SIG-M5 treated with dmso at 0.1 percent for 504 hours (cell line): ENCODE results near the gene PRKACA.

ENCODE experiments used
- DNase-seq: peaks from one replicate; lab custom pipeline; 2025; ENCODE audit not compliant: unreplicated experiment; lab: John Stamatoyannopoulos, UW

The PRKACA gene

DNA sequence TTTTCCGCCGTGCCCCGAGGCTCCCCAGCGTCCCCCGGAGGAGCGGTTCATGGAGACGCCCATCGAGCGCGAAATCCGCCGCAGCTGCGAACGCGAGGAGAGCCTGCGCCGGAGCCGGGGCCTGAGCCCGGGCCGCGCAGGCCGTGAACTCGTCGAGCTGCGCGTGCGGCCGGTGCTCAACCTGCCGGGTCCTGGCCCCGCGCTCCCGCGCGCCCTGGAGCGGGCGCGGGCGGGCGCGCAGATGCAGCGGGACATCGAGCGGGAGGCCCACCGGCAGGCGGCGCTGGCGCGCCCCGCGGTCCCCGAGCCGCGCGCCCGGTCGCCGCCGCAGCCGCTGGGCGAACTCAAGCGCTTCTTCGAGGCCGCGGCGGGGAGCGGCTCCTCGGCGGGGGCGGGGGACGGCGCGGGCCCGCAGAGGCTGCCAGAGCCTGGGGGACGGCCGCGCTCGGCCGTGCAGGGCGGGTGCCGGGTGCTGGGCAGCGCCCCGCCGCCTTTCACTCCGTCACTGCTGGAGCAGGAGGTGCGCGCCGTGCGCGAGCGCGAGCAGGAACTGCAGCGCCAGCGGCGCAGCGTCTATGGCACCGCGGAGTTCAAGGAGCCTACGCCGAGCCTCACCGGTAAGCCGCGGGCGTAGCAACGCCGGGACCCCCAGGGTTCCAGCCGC is 44.2 kb downstream of the PRKACA start:
- DNase-seq = peak; percentile 66

DNA sequence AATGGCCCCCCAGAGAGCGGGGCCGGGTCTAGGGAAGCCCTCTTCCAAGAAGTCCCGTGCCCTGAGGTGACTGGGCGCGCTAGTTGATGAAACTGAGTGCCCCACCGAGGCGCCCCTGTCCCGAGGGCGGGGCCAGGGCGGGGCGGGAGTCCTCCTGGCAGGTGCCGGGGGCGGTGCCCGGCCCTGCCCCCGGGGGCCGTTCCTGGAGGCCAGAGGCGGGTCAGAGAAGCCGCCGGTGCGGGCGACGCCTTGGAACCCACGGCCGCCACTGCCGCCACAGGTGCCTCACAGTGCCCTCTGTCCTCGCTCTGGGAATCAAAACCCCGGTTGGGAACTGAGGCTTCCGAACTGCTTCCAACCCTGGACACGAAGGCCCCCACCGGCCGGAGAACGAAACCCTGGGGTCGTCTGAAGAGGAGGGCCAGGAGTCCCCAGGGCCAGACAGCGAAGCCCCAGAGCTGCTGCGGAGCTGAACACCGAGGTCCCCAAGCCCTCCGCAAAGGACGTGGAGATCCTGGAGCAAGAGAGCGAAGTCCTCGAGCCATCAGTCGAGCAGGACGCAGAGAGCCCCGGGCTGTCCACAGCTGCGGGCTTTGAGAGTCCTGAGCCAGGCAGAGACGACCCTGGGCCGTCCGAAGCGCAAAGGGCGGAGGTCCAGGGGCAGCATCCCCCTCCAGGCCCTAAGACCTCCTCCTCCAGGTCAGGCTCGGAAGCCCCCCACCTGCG is 44.9 kb downstream of the PRKACA start, which contains the start of gene MISP3:
MISP3 (plus strand) TSS at position 252 of the 726 bp plus-strand sequence. CDS start 524 bp downstream, outside the sequence.
- DNase-seq = no peak

DNA sequence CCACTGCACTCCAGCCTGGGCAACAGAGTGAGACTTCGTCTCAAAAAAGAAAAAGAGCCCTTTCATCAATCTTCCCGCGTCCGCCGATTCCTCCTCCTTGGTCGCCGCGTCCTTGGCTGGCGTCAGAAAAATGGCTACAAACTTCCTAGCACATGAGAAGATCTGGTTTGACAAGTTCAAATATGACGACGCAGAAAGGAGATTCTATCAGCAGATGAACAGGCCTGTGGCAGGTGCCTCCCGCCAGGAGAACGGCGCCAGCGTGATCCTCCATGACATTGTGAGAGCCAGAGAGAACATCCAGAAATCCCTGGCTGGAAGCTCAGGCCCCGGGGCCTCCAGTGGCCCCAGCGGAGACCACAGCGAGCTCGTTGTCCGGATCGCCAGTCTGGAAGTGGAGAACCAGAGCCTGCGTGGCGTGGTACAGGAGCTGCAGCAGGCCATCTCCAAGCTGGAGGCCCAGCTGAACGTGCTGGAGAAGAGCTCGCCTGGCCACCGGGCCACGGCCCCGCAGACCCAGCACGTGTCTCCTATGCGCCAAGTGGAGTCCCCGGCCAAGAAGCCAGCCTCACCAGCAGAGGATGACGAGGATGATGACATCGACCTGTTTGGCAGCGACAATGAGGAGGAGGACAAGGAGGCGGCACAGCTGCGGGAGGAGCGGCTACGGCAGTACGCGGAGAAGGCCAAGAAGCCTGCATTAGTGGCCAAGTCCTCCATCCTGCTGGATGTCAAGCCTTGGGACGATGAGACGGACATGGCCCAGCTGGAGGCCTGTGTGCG is 47.1 kb downstream of the PRKACA start:
- no peak for DNase-seq

DNA sequence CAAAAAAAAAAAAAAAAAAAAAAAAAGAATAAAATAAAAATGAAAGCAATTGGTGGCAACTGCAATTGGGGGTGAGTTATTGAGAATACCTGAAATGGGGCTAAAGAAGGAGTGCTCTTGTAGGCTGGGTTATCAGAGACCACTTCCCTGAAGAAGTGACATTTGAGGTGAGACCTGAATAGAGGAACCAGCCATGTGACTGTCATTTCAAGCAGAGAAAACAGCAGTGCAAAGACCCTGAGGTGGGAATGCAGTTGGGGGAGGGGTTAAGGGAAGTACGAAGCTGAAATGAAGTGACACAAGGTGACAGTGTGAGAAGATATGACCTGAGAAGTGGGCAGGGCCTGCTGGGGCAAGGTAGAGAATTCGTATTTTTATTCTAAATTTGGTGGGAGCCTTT is 51.4 kb downstream of the PRKACA start:
- DNase-seq = no peak

DNA sequence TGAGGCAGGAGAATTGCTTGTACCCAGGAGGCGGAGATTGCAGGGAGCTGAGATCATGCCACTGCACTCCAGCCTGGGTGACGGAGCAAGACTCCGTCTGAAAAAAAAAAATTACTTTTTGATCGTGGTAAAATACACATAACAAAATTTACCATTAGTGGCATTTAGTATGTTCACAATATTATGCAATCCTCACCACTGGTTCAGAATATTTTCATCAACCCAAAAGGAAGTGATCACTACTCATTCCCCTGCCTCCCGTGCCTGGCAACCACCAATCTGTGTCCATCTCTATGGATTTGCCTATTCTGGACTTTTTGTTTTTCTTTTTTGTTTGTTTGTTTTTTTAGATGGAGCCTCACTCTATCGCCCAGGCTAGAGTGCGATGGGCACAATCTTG is 54.5 kb downstream of the PRKACA start:
- DNase-seq = no peak

DNA sequence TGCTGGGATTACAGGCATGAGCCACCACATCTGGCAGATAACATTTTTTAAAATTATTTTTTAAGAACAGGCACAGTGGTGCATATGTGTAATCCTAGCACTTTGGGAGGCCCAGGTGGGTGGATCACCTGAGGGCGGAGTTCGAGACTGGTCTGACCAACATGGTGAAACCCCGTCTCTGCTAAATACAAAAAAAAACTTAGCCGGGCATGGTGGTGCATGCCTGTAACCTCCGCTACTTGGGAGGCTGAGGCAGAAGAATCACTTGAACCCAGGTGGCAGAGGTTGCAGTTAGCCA is 55.1 kb downstream of the PRKACA start:
- DNase-seq = no peak

DNA sequence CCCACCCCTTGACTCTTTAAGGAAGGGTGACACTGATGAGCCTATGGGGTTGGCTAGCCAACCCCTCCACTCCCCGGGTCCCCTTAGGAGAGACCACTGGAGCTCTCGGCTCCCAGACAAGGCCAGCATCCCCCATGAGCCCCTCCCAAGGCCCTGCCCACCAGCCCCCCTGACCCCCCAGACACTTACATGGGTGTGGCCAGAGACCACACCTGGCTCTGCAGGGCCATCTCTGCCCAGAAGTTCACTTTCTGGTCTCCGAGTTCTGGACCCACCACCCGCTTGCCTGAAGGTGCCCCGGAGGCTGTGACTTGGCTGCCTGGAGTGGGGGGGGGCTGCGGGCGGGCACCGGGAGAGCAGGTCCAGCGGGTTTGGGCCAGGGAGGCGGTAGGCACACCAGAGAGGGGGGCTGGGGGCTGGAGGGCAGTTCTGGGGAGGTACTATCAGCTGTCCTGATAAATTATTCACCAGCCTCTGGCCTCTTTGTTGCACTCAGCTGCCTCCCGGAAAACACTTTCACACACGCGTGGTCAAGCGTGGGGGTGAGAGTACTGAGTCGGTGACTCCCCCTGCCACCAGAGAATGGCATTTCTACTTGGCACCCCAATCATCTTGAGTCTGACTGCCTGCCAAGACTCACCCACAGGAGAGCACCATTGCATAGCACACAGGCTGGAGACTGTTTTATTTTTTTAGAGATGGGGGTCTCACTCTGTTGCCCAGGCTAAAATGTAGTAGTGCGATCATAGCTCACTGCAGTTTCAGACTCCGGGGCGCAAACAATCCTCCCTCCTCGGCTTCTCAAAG is 55.6 kb downstream of the PRKACA start, which contains the start of gene PALM3:
PALM3 (minus strand) TSS at position 326 of the 807 bp plus-strand sequence; CDS start at position 230, 96 bp downstream.
- DNase-seq = no peak

DNA sequence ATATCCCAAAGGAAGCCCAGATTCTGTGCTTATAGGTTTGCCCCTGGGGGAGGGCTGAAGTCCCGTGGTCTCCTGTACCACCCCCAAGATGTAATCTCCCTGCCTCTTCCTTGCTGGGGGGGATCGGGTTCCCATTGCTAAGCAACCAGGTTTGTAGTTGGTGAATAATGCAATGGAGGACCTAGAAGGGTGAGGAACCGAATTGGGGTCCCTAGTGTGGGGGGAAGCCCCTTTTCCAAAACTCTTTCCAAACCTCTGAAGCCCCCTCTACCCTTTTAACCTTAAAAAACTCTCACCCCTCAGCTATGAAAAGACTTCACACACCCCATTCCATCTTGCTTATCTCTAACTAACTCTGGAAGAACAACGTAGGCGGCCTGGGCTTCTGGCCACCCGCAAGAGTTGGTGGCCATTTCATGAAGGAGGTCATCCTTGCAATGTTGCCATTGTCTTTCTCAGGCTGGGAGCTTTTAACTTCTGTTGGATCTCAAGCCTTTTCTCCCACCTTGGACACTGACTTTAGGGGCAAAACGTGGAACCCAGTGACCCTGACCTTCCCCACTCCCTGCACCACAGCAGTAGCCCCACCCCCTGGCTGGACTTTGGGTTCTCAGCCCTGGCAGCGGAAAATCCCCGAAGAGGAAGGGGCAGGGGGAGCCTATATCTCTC is 56.3 kb downstream of the PRKACA start:
- DNase-seq = no peak

DNA sequence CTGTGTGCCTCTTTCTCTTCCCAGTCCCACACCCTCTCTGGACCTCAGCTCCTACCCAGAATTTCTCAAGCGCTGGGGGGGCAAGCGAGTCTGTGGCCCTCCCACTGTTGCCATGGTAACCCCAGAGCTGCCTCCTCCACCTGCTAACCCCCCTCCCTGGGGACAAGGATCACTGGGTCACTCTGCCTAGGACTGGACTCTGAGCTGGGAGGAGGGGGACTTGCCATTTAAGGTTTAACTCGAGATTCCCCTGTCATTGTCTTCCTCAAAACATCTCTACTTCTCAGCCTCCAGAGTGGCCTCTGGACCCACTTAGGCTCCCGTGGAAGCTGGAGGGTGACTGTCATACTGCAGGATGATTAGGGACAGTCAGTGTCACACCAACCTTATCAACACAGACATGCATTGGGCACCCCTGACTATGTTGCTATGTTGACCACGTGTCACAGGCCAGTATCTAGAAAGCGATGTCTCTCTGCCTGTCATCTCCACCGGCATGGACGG is 57.9 kb downstream of the PRKACA start:
- DNase-seq = no peak

DNA sequence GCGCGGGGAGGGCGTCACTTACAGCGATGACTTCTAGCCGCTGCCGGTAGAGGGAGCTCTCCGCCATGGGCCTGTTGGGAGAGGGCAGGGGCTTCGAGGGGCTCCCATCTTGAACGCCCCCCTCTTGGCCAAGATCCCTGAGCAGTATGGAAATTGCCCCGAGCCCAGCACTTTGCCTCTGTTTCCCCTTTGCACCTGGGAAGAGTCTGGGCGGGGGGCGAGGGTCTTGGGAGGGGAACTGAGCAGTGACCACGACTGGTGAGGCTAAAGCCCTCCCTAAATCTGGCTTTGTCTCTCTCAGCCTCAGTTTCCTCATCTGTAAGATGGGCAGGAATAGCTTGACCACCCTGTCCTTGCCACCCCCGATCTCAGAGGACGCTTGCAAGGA is 58.5 kb downstream of the PRKACA start:
- DNase-seq = no peak

DNA sequence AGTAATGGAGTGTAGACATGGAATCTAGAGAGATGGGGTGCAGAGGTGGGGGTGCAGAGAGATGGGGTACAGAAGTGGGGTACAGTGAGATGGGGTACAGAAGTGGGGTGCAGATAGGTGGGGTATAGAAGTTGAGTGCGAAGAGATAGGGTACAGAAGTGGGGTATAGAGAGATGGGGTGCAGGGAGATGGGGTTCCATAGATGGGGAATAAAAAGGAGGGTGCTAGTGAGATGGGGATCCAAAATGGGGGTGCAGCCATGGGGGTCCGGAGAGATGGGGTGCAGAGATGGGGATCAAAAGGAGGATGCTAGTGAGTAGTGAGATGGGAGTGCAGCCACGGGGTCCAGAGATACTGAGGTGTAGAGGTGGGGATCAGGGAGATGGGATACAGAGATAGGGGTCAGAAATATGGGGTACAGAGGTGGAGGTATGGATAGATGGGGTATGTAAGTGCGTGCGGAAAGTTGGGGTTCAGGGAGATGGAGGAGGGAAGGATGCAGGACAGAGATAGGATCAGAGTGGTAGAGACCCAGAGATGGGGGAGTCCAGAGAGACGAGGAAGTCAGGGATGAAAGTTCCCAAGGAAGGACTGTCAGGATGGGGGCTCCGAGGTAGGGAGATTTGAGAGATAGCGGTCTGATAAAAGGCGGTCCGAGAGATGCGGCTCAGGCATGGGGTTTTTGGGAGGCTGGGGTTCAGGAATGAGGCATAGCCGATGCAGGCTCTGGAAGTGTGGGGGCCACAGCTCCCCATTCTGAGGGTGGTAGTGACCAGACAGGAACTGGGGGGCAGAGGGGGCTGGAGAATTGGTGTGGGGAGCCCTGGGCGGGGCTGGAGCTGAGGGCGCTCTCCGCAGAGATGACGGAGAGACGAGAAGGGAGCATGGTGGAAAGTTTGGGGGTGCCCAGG is 59.1 kb downstream of the PRKACA start:
- DNase-seq = no peak

DNA sequence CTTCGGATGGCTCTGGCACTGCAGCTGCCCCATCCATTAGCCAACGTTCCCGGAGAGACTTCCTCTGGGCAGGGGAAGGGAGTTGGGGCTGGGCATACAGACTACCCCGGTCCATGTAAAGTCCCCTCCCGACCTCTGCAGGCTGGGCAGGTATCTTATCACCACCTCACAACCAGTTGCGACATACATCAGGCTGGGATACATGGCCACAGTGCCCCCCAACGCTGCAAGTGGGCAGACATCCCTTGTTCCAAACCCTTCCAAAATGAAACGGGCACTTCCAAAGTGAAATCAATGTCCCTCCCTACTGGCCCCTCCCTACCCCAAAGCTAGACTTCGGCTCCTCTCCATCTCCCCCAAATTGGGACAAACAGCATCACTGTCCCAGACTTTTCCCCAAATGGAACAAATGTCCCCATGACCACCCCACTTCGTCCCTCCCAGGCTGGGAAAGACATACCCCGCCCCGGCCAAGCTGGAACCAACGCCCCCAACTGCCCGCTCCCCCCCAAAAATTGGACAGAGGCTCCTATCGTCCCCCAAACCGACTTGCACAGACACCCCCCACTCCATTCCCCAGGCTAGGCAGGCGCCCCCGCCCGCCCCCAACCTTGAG is 60.7 kb downstream of the PRKACA start:
- DNase-seq = no peak

DNA sequence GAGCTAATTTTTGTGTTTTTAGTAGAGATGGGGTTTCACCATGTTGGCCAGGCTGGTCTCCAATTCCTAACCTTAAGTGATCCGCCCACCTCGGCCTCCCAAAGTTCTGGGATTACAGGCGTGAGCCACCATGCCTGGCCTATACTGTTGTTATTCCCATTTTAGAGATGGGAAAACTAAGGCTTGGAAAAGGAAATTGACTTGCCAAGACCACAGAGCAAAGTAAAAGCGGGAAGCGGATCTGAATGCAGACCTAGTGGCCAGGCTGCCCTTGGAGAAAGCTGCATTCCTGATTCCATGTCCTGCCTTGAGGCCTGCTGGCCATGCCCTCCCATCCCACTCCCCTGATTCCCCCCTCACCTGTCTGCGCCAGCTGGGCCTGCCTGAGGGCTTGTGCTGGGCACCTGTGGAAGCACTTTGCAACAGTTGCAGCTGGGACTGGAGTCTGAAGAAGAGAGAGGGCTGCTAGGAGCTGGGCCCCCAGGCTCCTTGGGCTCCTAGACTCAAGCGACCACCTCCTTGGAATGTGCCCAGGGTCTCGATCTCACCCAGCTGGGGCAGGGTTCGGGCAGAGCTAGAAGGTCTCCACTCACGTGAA is 61.4 kb downstream of the PRKACA start:
- no peak for DNase-seq

DNA sequence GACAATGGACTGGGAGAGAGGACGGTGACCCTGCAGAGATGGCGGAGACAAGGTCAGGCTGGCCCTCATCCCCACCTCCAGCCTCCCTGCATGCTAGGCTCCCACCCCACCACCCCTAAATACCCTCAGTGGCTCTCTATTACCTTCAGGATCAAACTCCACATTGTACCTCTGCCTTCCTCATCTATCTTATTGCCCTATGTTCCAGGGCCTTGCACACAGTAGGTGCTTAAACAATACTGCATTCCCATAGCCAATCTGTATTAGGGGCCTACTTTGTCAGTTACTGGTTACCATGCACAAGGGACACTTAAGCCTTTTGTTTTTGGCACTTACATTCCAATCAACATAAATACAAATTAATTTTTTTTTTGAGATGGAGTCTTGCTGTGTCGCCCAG is 62.2 kb downstream of the PRKACA start:
- DNase-seq = no peak

DNA sequence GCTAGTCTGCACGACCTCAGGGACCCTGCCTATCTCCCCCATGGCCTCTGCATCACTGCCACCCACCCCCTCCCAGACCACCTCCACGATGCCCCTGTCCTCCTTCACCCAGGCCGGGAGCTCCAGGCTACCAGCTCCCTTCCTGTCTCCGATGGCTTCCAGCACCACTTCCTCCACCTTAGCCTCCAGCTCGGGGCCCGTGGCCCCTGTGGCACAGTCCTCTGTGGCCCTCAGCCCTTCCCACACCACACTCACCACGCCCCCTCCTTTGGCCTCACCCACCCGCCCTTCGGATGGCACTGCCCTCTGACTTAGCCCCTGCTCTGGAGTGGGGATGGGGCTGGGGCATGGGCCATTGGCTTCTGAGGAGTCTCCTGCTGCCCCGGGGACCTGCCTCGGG is 62.8 kb downstream of the PRKACA start:
- no peak for DNase-seq

DNA sequence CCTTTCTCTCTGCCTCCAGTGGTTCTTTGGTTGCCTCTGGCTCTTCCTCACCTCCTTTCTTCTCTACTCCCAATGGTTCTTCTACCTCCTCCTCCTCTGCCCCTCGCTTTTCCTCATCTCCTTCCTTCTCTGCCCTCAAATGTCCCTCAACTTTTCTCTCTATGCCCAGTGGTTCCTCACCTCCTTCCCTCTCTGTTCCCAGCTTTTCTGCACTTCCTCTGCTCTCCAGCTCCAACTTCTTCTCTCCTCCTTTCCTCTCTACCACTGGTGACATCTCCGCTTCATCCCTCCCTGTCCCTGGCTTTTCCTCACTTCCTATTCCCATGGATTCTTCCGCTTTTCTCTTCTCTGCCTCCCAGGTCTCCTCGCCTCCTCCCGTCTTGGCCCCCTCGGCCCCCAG is 63.5 kb downstream of the PRKACA start:
- no peak for DNase-seq

DNA sequence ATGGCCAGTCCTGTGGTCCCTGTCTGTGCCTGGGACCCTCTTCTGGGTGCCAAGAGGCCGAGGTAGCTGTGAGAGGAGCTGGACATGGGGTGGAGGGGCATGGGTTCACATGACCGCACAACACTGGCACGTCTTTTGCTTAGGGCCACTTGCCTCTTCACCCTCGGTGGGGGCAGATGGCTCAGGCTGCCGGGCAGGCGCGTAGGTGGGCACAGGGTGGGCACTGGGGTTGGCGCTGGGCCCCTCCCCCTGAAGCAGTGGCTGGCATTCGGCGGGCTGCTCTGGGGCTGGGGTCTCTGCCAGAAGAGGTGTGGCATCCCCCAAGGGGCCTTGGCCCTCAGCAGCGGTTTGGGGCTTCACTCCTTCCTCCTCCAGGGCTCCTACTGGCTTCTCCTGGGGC is 64.1 kb downstream of the PRKACA start:
- DNase-seq = no peak

DNA sequence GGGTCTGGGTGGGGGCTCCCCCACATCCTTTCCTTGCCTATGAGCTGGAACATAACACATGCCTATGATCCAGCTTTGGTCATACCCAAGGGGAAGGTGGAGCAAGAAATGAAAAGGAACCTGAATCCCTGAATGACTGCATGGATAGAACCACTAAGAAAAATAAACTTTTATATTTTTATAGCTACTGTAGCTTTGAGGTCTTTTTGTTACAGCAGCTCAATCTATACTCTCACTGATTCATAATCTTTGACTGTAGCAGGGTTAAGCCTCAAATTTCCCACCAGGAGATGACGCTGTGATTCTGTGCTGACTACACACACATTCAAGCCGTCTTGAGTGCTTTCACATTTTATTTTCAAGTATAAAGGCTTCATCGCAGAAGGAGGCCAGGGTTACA is 64.5 kb downstream of the PRKACA start:
- DNase-seq = no peak

DNA sequence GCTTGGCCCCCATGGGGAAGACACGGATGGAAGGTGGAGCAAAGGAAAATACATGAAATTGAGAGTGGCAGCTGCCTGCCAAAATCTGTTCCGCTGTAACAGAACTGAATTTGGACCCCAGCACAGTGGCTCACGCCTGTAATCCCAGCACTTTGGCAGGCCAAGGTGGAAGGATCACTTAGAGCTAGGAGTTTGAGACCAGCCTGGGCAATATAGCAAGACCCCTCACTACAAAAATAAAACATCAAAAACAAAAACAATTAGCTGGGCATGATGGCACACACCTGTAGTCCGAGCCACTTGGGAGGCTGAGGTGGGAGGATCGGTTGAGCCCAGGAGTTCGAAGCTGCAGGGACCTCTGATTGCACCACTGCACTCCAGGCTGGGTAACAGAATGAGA is 65.1 kb downstream of the PRKACA start:
- no peak for DNase-seq
